HCT116 (cell line): ENCODE data around the gene KMT2E. TPM values are rescaled to one million over a fixed set of nuclear protein-coding genes. Genes with fewer than 3 reads are reported as not detected.

Experiments
- ATAC-seq: fragments of 200-7000 bp; cut with Tn5 transposase; 2 replicates; pipeline ENCODE4 v1.9.1; 2020; ENCODE audit warnings: mild to moderate bottlenecking, moderate library complexity
- BruUV-seq: library from RNA; stranded (reverse); fragments of 400-500 nt; replicated peaks from 2 replicates; lab custom pipeline; 2021; lab: Mats Ljungman, UMichigan
- CTCF ChIA-PET: fragments of 300-600 bp; sonication (Branson Sonifier 250); formaldehyde crosslinking; loops from one replicate; lab custom pipeline; 2021; ENCODE audit warnings: antibody characterized with exemption; lab: Charles Lee
- POLR2A ChIA-PET: fragments of 300-600, 350-600 bp; sonication (Branson Sonifier 250); formaldehyde crosslinking; loops from one replicate; lab custom pipeline; 2021; ENCODE audit warnings: antibody characterized with exemption; lab: Charles Lee
- RAD21 ChIA-PET, 2 experiments: fragments of 300-600 bp; sonication (Branson Sonifier 250); formaldehyde crosslinking; loops; one replicate each; lab custom pipeline; 2023; ENCODE audit warnings: low total read pairs in 2 of 2; ENCODE audit not compliant: uncharacterized antibody in 2 of 2, unreplicated experiment in 2 of 2, low non-redundant PET in 1 of 2; lab: Charles Lee
- DNase-seq: peaks from one replicate; pipeline ENCODE4 v3.0.0-alpha.2; 2010; ENCODE audit warnings: low read depth, low spot score
- H2AFZ ChIP-seq: fragments of 200-600 bp; shearing (Covaris generic), sonication (generic); 2 replicates; pipeline ENCODE4 v1.6.1; 2017; ENCODE audit warnings: low read depth, mixed run types, mixed read lengths, antibody characterized with exemption, low read length; ENCODE audit not compliant: poor library complexity, severe bottlenecking
- H3K27ac ChIP-seq: 2 replicates; pipeline ENCODE4 v1.5.1; 2012; ENCODE audit warnings: low read depth, low read length
- H3K27me3 ChIP-seq: fragments of 200-600 bp; sonication (generic); 2 replicates; pipeline ENCODE4 v1.6.1; 2016; ENCODE audit warnings: mixed run types, low read length, mixed read lengths; ENCODE audit not compliant: insufficient read depth
- H3K36me3 ChIP-seq, 2 experiments: fragments of 200-500 bp in 1 of 2; fragments of 200-600 bp in 1 of 2; sonication (Bioruptor generic) in 1 of 2; sonication (generic) in 1 of 2; 2 replicates each; pipeline versions ENCODE4 v1.5.1 to v1.6.1; 2014 to 2016; ENCODE audit warnings: low read length in 2 of 2, inconsistent platforms in 1 of 2, mixed read lengths in 1 of 2, mixed run types in 1 of 2; ENCODE audit not compliant: insufficient read depth in 2 of 2, control insufficient read depth in 1 of 2
- H3K4me1 ChIP-seq, 2 experiments: fragments of 200-600 bp in 1 of 2; sonication (generic) in 1 of 2; 2 replicates each; pipeline versions ENCODE4 v1.5.1 to v1.6.1; 2012 to 2017; ENCODE audit warnings: low read length in 2 of 2, inconsistent platforms in 1 of 2, mild to moderate bottlenecking in 1 of 2, mixed read lengths in 1 of 2, mixed run types in 1 of 2, moderate library complexity in 1 of 2; ENCODE audit not compliant: insufficient read depth in 2 of 2, control insufficient read depth in 1 of 2
- H3K4me2 ChIP-seq: fragments of 200-600 bp; sonication (generic); 2 replicates; pipeline ENCODE4 v1.6.1; 2017; ENCODE audit warnings: mixed run types, low read length, mixed read lengths
- H3K4me3 ChIP-seq, 2 experiments: fragments of 200-600 bp in 1 of 2; sonication (generic) in 1 of 2; replicated peaks in 1 of 2; 2 replicates each; pipeline ENCODE4 v1.5.1; 2011 to 2016; ENCODE audit warnings: low read length in 2 of 2, control low read depth in 1 of 2, low read depth in 1 of 2, mild to moderate bottlenecking in 1 of 2, mixed read lengths in 1 of 2, mixed run types in 1 of 2
- H3K79me2 ChIP-seq: fragments of 200-600 bp; sonication (generic); 2 replicates; pipeline ENCODE4 v1.6.1; 2017; ENCODE audit warnings: mild to moderate bottlenecking, mixed run types, low read length, moderate library complexity, mixed read lengths; ENCODE audit not compliant: insufficient read depth
- H3K9ac ChIP-seq: fragments of 200-600 bp; sonication (generic); 2 replicates; pipeline ENCODE4 v1.6.1; 2016; ENCODE audit warnings: low read length, mixed read lengths
- H3K9me2 ChIP-seq: fragments of 200-600 bp; sonication (generic), shearing (Covaris generic); 2 replicates; pipeline ENCODE4 v1.6.1; 2017; ENCODE audit warnings: mixed run types, mild to moderate bottlenecking, moderate library complexity; ENCODE audit not compliant: insufficient read depth
- H3K9me3 ChIP-seq, 2 experiments: fragments of 200-500 bp in 1 of 2; fragments of 200-600 bp in 1 of 2; sonication (Bioruptor generic) in 1 of 2; sonication (generic) in 1 of 2; 2 replicates each; pipeline ENCODE4 v1.6.1; 2014 to 2017; ENCODE audit warnings: low read length in 2 of 2, mixed read lengths in 2 of 2, inconsistent platforms in 1 of 2, low read depth in 1 of 2, mild to moderate bottlenecking in 1 of 2, mixed run types in 1 of 2, moderate library complexity in 1 of 2; ENCODE audit not compliant: control insufficient read depth in 1 of 2, insufficient read depth in 1 of 2
- H4K20me1 ChIP-seq: fragments of 200-600 bp; sonication (generic), shearing (Covaris generic); 2 replicates; pipeline ENCODE4 v1.6.1; 2017; ENCODE audit warnings: mixed run types, mild to moderate bottlenecking, moderate library complexity; ENCODE audit not compliant: insufficient read depth
- ATF3 ChIP-seq: IDR thresholded peaks from 2 replicates; pipeline ENCODE4 v1.6.1; 2012
- CEBPB ChIP-seq: IDR thresholded peaks from 2 replicates; pipeline ENCODE4 v1.6.1; 2012; ENCODE audit warnings: low read depth
- EGR1 ChIP-seq: IDR thresholded peaks from 2 replicates; pipeline ENCODE4 v1.6.1; 2012; ENCODE audit warnings: low read depth
- ELF1 ChIP-seq: IDR thresholded peaks from 2 replicates; pipeline ENCODE4 v1.6.1; 2012; ENCODE audit warnings: low read depth, borderline replicate concordance
- EZH2 ChIP-seq: fragments of 200-600 bp; sonication (generic); IDR thresholded peaks from 2 replicates; pipeline ENCODE4 v1.6.1; 2017; ENCODE audit warnings: antibody characterized with exemption, mixed run types
- EZH2phosphoT487 ChIP-seq: fragments of 200-600 bp; IDR thresholded peaks from 2 replicates; pipeline ENCODE4 v1.6.1; 2018; ENCODE audit warnings: antibody characterized with exemption, borderline replicate concordance
- FOSL1 ChIP-seq: IDR thresholded peaks from 2 replicates; pipeline ENCODE4 v1.6.1; 2012; ENCODE audit warnings: low read depth
- POLR2AphosphoS5 ChIP-seq: IDR thresholded peaks from 2 replicates; pipeline ENCODE4 v1.6.1; 2011; ENCODE audit warnings: mild to moderate bottlenecking, low read depth, low read length, moderate library complexity
- SIN3A ChIP-seq: IDR thresholded peaks from 2 replicates; pipeline ENCODE4 v1.6.1; 2012; ENCODE audit warnings: low read depth
- SP1 ChIP-seq: IDR thresholded peaks from 2 replicates; pipeline ENCODE4 v1.6.1; 2012; ENCODE audit warnings: low read depth
- SRF ChIP-seq: IDR thresholded peaks from 2 replicates; pipeline ENCODE4 v1.6.1; 2012; ENCODE audit warnings: low read depth
- TCF7L2 ChIP-seq: IDR thresholded peaks from 2 replicates; pipeline ENCODE4 v1.7.0; 2011; ENCODE audit warnings: borderline replicate concordance, inconsistent platforms; ENCODE audit not compliant: insufficient read depth, insufficient read length; ENCODE audit errors: extremely low read depth
- YY1 ChIP-seq: IDR thresholded peaks from 2 replicates; pipeline ENCODE4 v1.6.1; 2011; ENCODE audit warnings: low read length, low read depth, moderate library complexity, mild to moderate bottlenecking; ENCODE audit not compliant: insufficient replicate concordance; ENCODE audit errors: extremely low read depth
- ZBTB33 ChIP-seq: IDR thresholded peaks from 2 replicates; pipeline ENCODE4 v1.6.1; 2011; ENCODE audit warnings: mild to moderate bottlenecking, low read length, moderate library complexity; ENCODE audit not compliant: insufficient replicate concordance; ENCODE audit errors: extremely low read depth
- ZFX ChIP-seq: fragments of 450-650 bp; IDR thresholded peaks from 2 replicates; pipeline ENCODE4 v1.6.1; 2017
- ZNF274 ChIP-seq: fragments of 200-500 bp; sonication (Bioruptor generic); IDR thresholded peaks from 2 replicates; pipeline ENCODE4 v1.6.1; 2014; ENCODE audit warnings: mild to moderate bottlenecking, low read depth, low read length, inconsistent platforms
- intact Hi-C: fragments of 100-400 bp; cut with micrococcal nuclease; formaldehyde crosslinking; loops from 2 replicates; pipeline ENCODE4 v1.10.0; 2022
- total RNA-seq: library from RNA; stranded (reverse); gene quantifications from one replicate; pipeline ENCODE4 v1.2.1, GENCODE V29; 2021; ENCODE audit not compliant: unreplicated experiment

KMT2E gene
- total RNA-seq, 1 experiment from 2014 or later, result 39.8 TPM

GRCh38 chr7:104967088-104967487, 46.9 kb upstream of the KMT2E start:
- no peak overlapping the region for H3K4me2 ChIP-seq
- no peak for TF ChIP-seq ZNF274
- H3K9me3 ChIP-seq, result no peaks in the 10 kb centered on the region
- no peak overlapping the region for H3K4me3 ChIP-seq
- H4K20me1 ChIP-seq, result no peaks in the 10 kb centered on the region
- BruUV-seq, result no TSS peak
- no peak overlapping the region for H3K9ac ChIP-seq
- no peaks in the 10 kb centered on the region for H3K79me2 ChIP-seq
- no peaks in the 10 kb centered on the region for H3K27me3 ChIP-seq
- H3K4me1 ChIP-seq, result no peaks in the 10 kb centered on the region
- intact Hi-C loops, result no loop called here
- ChIA-PET CTCF (no interaction called here), RAD21 (no interaction called here), POLR2A (no interaction called here)
- H3K27ac ChIP-seq, result no peak overlapping the region
- H2AFZ ChIP-seq, result no peak overlapping the region
- H3K36me3 ChIP-seq, result no peaks in the 10 kb centered on the region
- ATAC-seq, result no peak
- H3K9me2 ChIP-seq, result no peaks in the 10 kb centered on the region
- DNase-seq, result no peak

GRCh38 chr7:104967595-104967994, 46.4 kb upstream of the KMT2E start:
- Histone ChIP-seq H2AFZ (no peak overlapping the region), H3K79me2 (no peaks in the 10 kb centered on the region), H3K9ac (no peak overlapping the region), H3K4me1 (no peaks in the 10 kb centered on the region), H3K27me3 (no peaks in the 10 kb centered on the region), H3K36me3 (no peaks in the 10 kb centered on the region), H4K20me1 (no peaks in the 10 kb centered on the region), H3K4me2 (no peak overlapping the region), H3K9me3 (no peaks in the 10 kb centered on the region), H3K27ac (no peak overlapping the region), H3K9me2 (no peaks in the 10 kb centered on the region), H3K4me3 (no peak overlapping the region)
- ATAC-seq, result no peak
- TF ChIP-seq SRF, result no peak
- TF ChIP-seq TCF7L2, result no peak
- TF ChIP-seq YY1, result no peak
- no peak for TF ChIP-seq SIN3A
- no peak for TF ChIP-seq SP1
- TF ChIP-seq POLR2AphosphoS5, result no peak
- no peak for TF ChIP-seq ZFX
- no peak for TF ChIP-seq ATF3
- no peak for TF ChIP-seq ZBTB33
- no peak for TF ChIP-seq EGR1
- no peak for TF ChIP-seq EZH2phosphoT487
- no peak for TF ChIP-seq FOSL1
- no peak for TF ChIP-seq CEBPB
- no peak for TF ChIP-seq EZH2
- no peak for TF ChIP-seq ELF1
- ChIA-PET POLR2A (no interaction called here), RAD21 (no interaction called here), CTCF (no interaction called here)
- no peak for DNase-seq
- BruUV-seq, result no TSS peak
- intact Hi-C loops, result no loop called here
